Kidney (tissue), 14 donors: ENCODE measurements around the gene TUBGCP4. TPM values are rescaled to one million over a fixed set of nuclear protein-coding genes. Genes with fewer than 3 reads are reported as not detected.

Experiments used
- DNase-seq, 5 donors: peaks; one replicate each; pipeline ENCODE4 v3.0.0-alpha.2; 2013 to 2020
- FAIRE-seq: peaks from 2 replicates; lab custom pipeline; 2012; peaks lifted over from hg19 to GRCh38; lab: Jason Lieb, UNC
- H3K27ac ChIP-seq, 2 donors: one replicate each; pipeline ENCODE4 v1.7.0; 2013; ENCODE audit warnings: low read depth in 2 of 2, low read length in 2 of 2, inconsistent platforms in 1 of 2
- H3K27me3 ChIP-seq: one replicate; pipeline ENCODE4 v1.7.1; 2013; ENCODE audit warnings: low read length, inconsistent platforms; ENCODE audit not compliant: control insufficient read depth, insufficient read depth
- H3K36me3 ChIP-seq, 3 donors: one replicate each; pipeline versions ENCODE4 v1.7.0 to v1.7.1; 2013; ENCODE audit warnings: low read length in 3 of 3, control low read depth in 1 of 3, inconsistent platforms in 1 of 3; ENCODE audit not compliant: insufficient read depth in 3 of 3, control insufficient read depth in 2 of 3
- H3K4me1 ChIP-seq, 3 donors: one replicate each; pipeline versions ENCODE4 v1.7.0 to v1.7.1; 2013; ENCODE audit warnings: low read length in 3 of 3, inconsistent platforms in 1 of 3, low read depth in 1 of 3; ENCODE audit not compliant: control insufficient read depth in 2 of 3, insufficient read depth in 2 of 3
- H3K4me3 ChIP-seq, 3 donors: one replicate each; pipeline versions ENCODE4 v1.7.0 to v1.8.1; 2013; ENCODE audit warnings: low read length in 3 of 3, control low read depth in 1 of 3, inconsistent platforms in 1 of 3
- H3K9ac ChIP-seq, 3 donors: one replicate each; pipeline versions ENCODE4 v1.7.0 to v1.7.1; 2013; ENCODE audit warnings: low read length in 3 of 3, control low read depth in 1 of 3, inconsistent platforms in 1 of 3
- H3K9me3 ChIP-seq, 3 donors: one replicate each; pipeline versions ENCODE4 v1.7.0 to v1.7.1; 2013; ENCODE audit warnings: low read length in 3 of 3, control low read depth in 1 of 3, inconsistent platforms in 1 of 3; ENCODE audit not compliant: control insufficient read depth in 2 of 3, insufficient read depth in 1 of 3
- intact Hi-C: fragments of 100-400 bp; cut with DNase I; formaldehyde crosslinking; loops from one replicate; pipeline ENCODE4 v1.11.1; 2022
- polyA plus RNA-seq: library from polyadenylated mRNA; stranded (reverse); fragments of 350-450 nt; fragmentation: Illumina TruSeq; extraction: RNeasy Lipid Tissue Mini Kit (QIAGEN cat#74804); gene quantifications from one replicate; pipeline ENCODE4 v1.2.3, GENCODE V29; 2014; ENCODE audit warnings: low read depth, low replicate concordance; ENCODE audit not compliant: insufficient read depth
- total RNA-seq: library from RNA; stranded (reverse); fragmentation: NEBNext Ultra II Directional; extraction: Animal tissue kit (Norgen Biotek cat#: 25700); gene quantifications from one replicate; pipeline ENCODE4 v1.2.1, GENCODE V29; 2021
- TF ChIP-seq, protein P1 (sequence below): IDR thresholded peaks from 3 replicates; pipeline ENCODE4 v1.5.1; 2012; ENCODE audit warnings: mild to moderate bottlenecking, moderate library complexity, borderline replicate concordance; ENCODE audit not compliant: insufficient read depth; ENCODE audit errors: extremely low read depth
- donor health status: control.
- donor health status: control.
- donor health status: control.
- donor health status: control.
- donor health status: control.
- donor health status: DM: yes; HTN: yes; CAD: no.
- donor health status: Normal renal cell carcinoma (clear cell type).

TUBGCP4 gene
- total and polyA plus RNA-seq, 2 donors from 2014 or later = 2.7 to 12.9 TPM

DNA sequence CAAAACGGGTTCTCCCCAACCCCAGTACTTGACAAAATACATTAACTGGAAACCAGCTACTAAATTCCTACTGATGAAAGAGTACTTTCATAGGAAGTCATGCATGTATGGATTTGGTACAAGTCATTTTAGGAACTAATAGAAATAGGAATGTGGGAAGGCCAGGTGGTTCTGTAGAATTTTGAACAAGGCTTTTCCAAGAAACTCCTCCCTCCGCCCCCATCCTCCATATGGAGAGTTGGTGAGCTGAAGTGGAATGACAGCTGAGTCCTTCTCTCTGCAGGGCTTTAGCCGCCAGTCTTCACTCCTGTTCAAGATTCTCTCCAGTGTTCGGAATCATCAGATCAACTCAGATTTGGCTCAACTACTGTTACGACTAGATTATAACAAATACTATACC lies 33.2 kb downstream of the TUBGCP4 start:
- Histone ChIP-seq H3K27me3 (no peaks in the 10 kb centered on the region), H3K36me3 (peaks cover 9 to 44% (median 35%) of the 10 kb centered on the region in 3 donors), H3K9ac (no peak overlapping the region), H3K9me3 (no peaks in the 10 kb centered on the region), H3K4me3 (no peak overlapping the region), H3K27ac (no peak overlapping the region), H3K4me1 (peaks cover 0 to 2% (median 0%) of the 10 kb centered on the region in 3 donors)
- FAIRE-seq = no peak
- TF ChIP-seq, protein P1, sequence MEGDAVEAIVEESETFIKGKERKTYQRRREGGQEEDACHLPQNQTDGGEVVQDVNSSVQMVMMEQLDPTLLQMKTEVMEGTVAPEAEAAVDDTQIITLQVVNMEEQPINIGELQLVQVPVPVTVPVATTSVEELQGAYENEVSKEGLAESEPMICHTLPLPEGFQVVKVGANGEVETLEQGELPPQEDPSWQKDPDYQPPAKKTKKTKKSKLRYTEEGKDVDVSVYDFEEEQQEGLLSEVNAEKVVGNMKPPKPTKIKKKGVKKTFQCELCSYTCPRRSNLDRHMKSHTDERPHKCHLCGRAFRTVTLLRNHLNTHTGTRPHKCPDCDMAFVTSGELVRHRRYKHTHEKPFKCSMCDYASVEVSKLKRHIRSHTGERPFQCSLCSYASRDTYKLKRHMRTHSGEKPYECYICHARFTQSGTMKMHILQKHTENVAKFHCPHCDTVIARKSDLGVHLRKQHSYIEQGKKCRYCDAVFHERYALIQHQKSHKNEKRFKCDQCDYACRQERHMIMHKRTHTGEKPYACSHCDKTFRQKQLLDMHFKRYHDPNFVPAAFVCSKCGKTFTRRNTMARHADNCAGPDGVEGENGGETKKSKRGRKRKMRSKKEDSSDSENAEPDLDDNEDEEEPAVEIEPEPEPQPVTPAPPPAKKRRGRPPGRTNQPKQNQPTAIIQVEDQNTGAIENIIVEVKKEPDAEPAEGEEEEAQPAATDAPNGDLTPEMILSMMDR = no peak
- no peak for DNase-seq
- intact Hi-C loops = no loop called here

- H3K36me3 ChIP-seq = peaks cover 10 to 42% (median 32%) of the 10 kb centered on the region in 3 donors
- no peak for FAIRE-seq
Observed at GRCh38 chr15:43406189-43406588, 35.3 kb downstream of the TUBGCP4 start.

GRCh38 chr15:43406808-43407207 lies 35.9 kb downstream of the TUBGCP4 start:
- Histone ChIP-seq H3K27me3 (no peaks in the 10 kb centered on the region), H3K4me1 (peaks cover 0 to 2% (median 0%) of the 10 kb centered on the region in 3 donors), H3K9ac (no peak overlapping the region), H3K27ac (no peak overlapping the region), H3K9me3 (no peaks in the 10 kb centered on the region), H3K36me3 (peaks cover 10 to 38% (median 31%) of the 10 kb centered on the region in 3 donors), H3K4me3 (no peak overlapping the region)
- intact Hi-C loops = no loop called here
- TF ChIP-seq, protein P1 = no peak
- DNase-seq (no peak), FAIRE-seq (no peak)

More at GRCh38 chr15:43406189-43406588, 35.3 kb downstream of the TUBGCP4 start:
- TF ChIP-seq, protein P1 = no peak
- no peak overlapping the region for H3K4me3 ChIP-seq
- H3K27me3 ChIP-seq = no peaks in the 10 kb centered on the region
- H3K9ac ChIP-seq = no peak overlapping the region
- H3K4me1 ChIP-seq = peaks cover 0 to 2% (median 0%) of the 10 kb centered on the region in 3 donors
- intact Hi-C loops = no loop called here
- no peaks in the 10 kb centered on the region for H3K9me3 ChIP-seq
- DNase-seq = no peak
- H3K27ac ChIP-seq = no peak overlapping the region

DNA sequence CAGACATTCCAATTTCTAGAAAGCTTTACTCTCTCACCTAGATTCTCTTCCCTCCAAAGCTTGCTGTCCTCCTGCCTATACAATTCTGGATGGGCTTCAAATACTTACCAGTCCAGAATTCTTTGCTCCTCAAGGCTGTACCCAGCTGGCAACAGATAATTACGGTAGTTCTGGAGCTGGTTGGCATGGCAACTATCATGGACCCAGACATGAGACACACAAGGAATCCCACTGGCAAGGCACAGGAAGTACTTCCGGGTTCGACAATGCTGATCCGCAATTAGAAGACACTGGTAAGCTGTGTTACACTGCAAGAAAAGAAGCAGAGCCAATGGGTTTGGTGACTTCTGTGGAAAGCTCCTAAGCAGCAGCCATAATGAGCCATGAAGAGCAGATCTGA lies 37.9 kb downstream of the TUBGCP4 start:
- H3K9ac ChIP-seq = no peak overlapping the region
- TF ChIP-seq, protein P1 = no peak
- DNase-seq = no peak
- H3K4me3 ChIP-seq = no peak overlapping the region
- H3K27ac ChIP-seq = no peak overlapping the region
- no peaks in the 10 kb centered on the region for H3K27me3 ChIP-seq
- peaks cover 0 to 2% (median 0%) of the 10 kb centered on the region in 3 donors for H3K4me1 ChIP-seq
- no peaks in the 10 kb centered on the region for H3K9me3 ChIP-seq
- H3K36me3 ChIP-seq = peaks cover 16 to 40% (median 38%) of the 10 kb centered on the region in 3 donors
- FAIRE-seq = no peak
- intact Hi-C loops = no loop called here
